Measurements from ENCODE around the gene FRK. TPM values are rescaled to one million over a fixed set of nuclear protein-coding genes. Genes with fewer than 3 reads are reported as not detected.
A peak's percentile ranks its signal among the peaks of the same experiment; 100 is the strongest.

The FRK gene
- total RNA-seq, 1 donor from 2014 or later: 0.77 TPM

DNA sequence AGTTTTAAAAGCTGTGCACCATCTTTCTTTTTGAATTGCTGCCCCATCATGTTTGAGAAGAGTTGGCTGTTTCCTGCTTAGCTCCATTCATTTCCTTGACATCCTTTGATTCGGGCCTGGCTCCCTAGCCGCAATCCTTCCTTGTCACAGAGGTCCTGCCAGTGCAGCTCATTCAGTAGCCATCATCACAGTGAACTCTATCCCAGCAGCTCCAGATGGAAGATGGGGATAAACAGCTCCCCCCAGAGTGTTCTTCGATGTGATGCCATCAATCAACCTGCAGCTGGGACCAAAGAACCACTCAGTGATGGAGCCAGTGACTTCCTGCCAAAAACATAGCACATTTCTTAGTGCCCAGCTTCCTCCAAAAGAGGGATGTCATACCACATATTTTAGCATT is 158.8 kb downstream of the FRK start:
- no peak for FAIRE-seq

GRCh38 chr6:115899730-115900282 is 160.9 kb downstream of the FRK start:
- Mint-ChIP-seq H3K27ac (ENCODE audit: unreplicated experiment) (peak overlapping the region; percentile 87), H3K4me1 (ENCODE audit: low read depth, unreplicated experiment) (peaks cover 44% of the 10 kb centered on the region), H3K36me3 (ENCODE audit: low read depth, unreplicated experiment) (no peaks in the 10 kb centered on the region), H3K27me3 (ENCODE audit: low read depth, unreplicated experiment) (no peaks in the 10 kb centered on the region), H3K4me3 (ENCODE audit: unreplicated experiment) (no peak overlapping the region), H3K9me3 (ENCODE audit: unreplicated experiment) (no peaks in the 10 kb centered on the region)
- TF ChIP-seq EZH2 (IDR thresholded peaks at IDR 0.05; ENCODE audit: insufficient read depth, low read length): no peak
- TF ChIP-seq, protein P1, sequence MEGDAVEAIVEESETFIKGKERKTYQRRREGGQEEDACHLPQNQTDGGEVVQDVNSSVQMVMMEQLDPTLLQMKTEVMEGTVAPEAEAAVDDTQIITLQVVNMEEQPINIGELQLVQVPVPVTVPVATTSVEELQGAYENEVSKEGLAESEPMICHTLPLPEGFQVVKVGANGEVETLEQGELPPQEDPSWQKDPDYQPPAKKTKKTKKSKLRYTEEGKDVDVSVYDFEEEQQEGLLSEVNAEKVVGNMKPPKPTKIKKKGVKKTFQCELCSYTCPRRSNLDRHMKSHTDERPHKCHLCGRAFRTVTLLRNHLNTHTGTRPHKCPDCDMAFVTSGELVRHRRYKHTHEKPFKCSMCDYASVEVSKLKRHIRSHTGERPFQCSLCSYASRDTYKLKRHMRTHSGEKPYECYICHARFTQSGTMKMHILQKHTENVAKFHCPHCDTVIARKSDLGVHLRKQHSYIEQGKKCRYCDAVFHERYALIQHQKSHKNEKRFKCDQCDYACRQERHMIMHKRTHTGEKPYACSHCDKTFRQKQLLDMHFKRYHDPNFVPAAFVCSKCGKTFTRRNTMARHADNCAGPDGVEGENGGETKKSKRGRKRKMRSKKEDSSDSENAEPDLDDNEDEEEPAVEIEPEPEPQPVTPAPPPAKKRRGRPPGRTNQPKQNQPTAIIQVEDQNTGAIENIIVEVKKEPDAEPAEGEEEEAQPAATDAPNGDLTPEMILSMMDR (IDR thresholded peaks at IDR 0.05; ENCODE audit: insufficient read depth, low read depth, low read length): no peak
- Histone ChIP-seq H3K4me3 (ENCODE audit: insufficient read depth, low read depth, low read length) (no peak overlapping the region), H3K4me2 (ENCODE audit: low read length) (no peak overlapping the region), H3K27me3 (ENCODE audit: insufficient read depth, low read length) (no peaks in the 10 kb centered on the region), H3K4me1 (ENCODE audit: insufficient read depth, low read length) (peaks cover 5% of the 10 kb centered on the region), H3K27ac (ENCODE audit: low read depth, low read length) (no peak overlapping the region), H4K20me1 (ENCODE audit: insufficient read depth, low read length) (no peaks in the 10 kb centered on the region), H3K9me3 (ENCODE audit: insufficient read depth, low read depth, low read length) (no peaks in the 10 kb centered on the region), H3K9ac (ENCODE audit: low read length) (no peak overlapping the region), H2AFZ (ENCODE audit: low read depth, low read length) (no peak overlapping the region), H3K36me3 (ENCODE audit: insufficient read depth, low read length) (no peaks in the 10 kb centered on the region), H3K79me2 (ENCODE audit: insufficient read depth, low read length) (no peaks in the 10 kb centered on the region)
- FAIRE-seq (no peak), DNase-seq (ENCODE audit: low read depth) (no peak)

More for the DNA sequence above, 158.8 kb downstream of the FRK start:
- H3K36me3 ChIP-seq (ENCODE audit: insufficient read depth, low read length): no peaks in the 10 kb centered on the region
- no peak overlapping the region for H3K4me3 ChIP-seq (ENCODE audit: insufficient read depth, low read depth, low read length)
- Mint-ChIP-seq H3K27ac (ENCODE audit: unreplicated experiment) (peak overlapping the region; percentile 96), H3K9me3 (ENCODE audit: unreplicated experiment) (peaks cover under 1% of the 10 kb centered on the region), H3K4me3 (ENCODE audit: unreplicated experiment) (no peak overlapping the region), H3K36me3 (ENCODE audit: low read depth, unreplicated experiment) (no peaks in the 10 kb centered on the region), H3K4me1 (ENCODE audit: low read depth, unreplicated experiment) (peaks cover 37% of the 10 kb centered on the region), H3K27me3 (ENCODE audit: low read depth, unreplicated experiment) (no peaks in the 10 kb centered on the region)
- H3K27me3 ChIP-seq (ENCODE audit: insufficient read depth, low read length): no peaks in the 10 kb centered on the region
- peaks cover 5% of the 10 kb centered on the region for H3K4me1 ChIP-seq (ENCODE audit: insufficient read depth, low read length)
- H3K9me3 ChIP-seq (ENCODE audit: insufficient read depth, low read depth, low read length): no peaks in the 10 kb centered on the region
- TF ChIP-seq EZH2 (IDR thresholded peaks at IDR 0.05; ENCODE audit: insufficient read depth, low read length): no peak
- TF ChIP-seq, protein P1 (IDR thresholded peaks at IDR 0.05; ENCODE audit: insufficient read depth, low read depth, low read length): no peak
- no peak for DNase-seq (ENCODE audit: low read depth)
- H3K4me2 ChIP-seq (ENCODE audit: low read length): no peak overlapping the region
- H3K27ac ChIP-seq (ENCODE audit: low read depth, low read length): no peak overlapping the region
- H3K9ac ChIP-seq (ENCODE audit: low read length): no peak overlapping the region
- H4K20me1 ChIP-seq (ENCODE audit: insufficient read depth, low read length): no peaks in the 10 kb centered on the region
- H2AFZ ChIP-seq (ENCODE audit: low read depth, low read length): no peak overlapping the region
- no peaks in the 10 kb centered on the region for H3K79me2 ChIP-seq (ENCODE audit: insufficient read depth, low read length)

DNA sequence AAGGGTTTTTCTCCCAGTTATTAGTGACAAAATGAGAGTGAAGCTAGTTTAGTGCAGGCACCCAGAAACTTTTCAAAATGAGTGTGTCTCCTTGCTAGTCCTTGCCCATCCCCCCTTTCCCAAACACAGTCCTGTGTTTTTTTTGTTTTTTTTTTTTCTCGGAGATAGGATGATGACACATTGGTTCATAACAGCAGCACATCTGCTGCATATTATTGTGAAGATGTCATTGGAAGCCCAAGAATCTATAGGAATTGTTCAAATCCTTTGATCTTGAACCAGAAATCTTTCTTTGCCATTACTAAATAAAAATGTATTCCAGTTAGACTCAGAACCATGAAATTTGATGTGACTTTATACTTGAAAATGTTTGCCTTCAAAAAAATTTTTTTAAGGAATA is 162.4 kb downstream of the FRK start:
- TF ChIP-seq, protein P1 (IDR thresholded peaks at IDR 0.05; ENCODE audit: insufficient read depth, low read depth, low read length): no peak
- TF ChIP-seq EZH2 (IDR thresholded peaks at IDR 0.05; ENCODE audit: insufficient read depth, low read length): no peak
- no peak for DNase-seq (ENCODE audit: low read depth)
- H3K4me1 Mint-ChIP-seq (ENCODE audit: low read depth, unreplicated experiment): peaks cover 48% of the 10 kb centered on the region
- no peaks in the 10 kb centered on the region for H3K27me3 Mint-ChIP-seq (ENCODE audit: low read depth, unreplicated experiment)
- H3K4me3 Mint-ChIP-seq (ENCODE audit: unreplicated experiment): no peak overlapping the region
- no peaks in the 10 kb centered on the region for H3K36me3 ChIP-seq (ENCODE audit: insufficient read depth, low read length)
- no peak overlapping the region for H3K9ac ChIP-seq (ENCODE audit: low read length)
- no peak overlapping the region for H3K27ac ChIP-seq (ENCODE audit: low read depth, low read length)
- no peaks in the 10 kb centered on the region for H4K20me1 ChIP-seq (ENCODE audit: insufficient read depth, low read length)
- no peaks in the 10 kb centered on the region for H3K79me2 ChIP-seq (ENCODE audit: insufficient read depth, low read length)
- no peaks in the 10 kb centered on the region for H3K9me3 Mint-ChIP-seq (ENCODE audit: unreplicated experiment)
- H3K27me3 ChIP-seq (ENCODE audit: insufficient read depth, low read length): no peaks in the 10 kb centered on the region
- H2AFZ ChIP-seq (ENCODE audit: low read depth, low read length): no peak overlapping the region
- H3K4me1 ChIP-seq (ENCODE audit: insufficient read depth, low read length): peaks cover 5% of the 10 kb centered on the region
- no peak overlapping the region for H3K4me3 ChIP-seq (ENCODE audit: insufficient read depth, low read depth, low read length)
- H3K9me3 ChIP-seq (ENCODE audit: insufficient read depth, low read depth, low read length): no peaks in the 10 kb centered on the region
- peak overlapping the region; percentile 46 for H3K4me2 ChIP-seq (ENCODE audit: low read length)
- H3K36me3 Mint-ChIP-seq (ENCODE audit: low read depth, unreplicated experiment): no peaks in the 10 kb centered on the region
- no peak for FAIRE-seq
- H3K27ac Mint-ChIP-seq (ENCODE audit: unreplicated experiment): peak overlapping the region; percentile 96
